AG08396 (cell line): ENCODE results near the gene VARS1.
A peak's percentile ranks its signal among the peaks of the same experiment; 100 is the strongest.
"Not testable (repeated sequence)": the region's sequence is repeated elsewhere in the genome, so short reads cannot be mapped to it uniquely, and the experiment has no call there.

ENCODE experiments used
- DNase-seq: peaks from one replicate; pipeline ENCODE4 v3.0.0; 2012; ENCODE audit warnings: low spot score, mixed read lengths

The VARS1 gene

DNA sequence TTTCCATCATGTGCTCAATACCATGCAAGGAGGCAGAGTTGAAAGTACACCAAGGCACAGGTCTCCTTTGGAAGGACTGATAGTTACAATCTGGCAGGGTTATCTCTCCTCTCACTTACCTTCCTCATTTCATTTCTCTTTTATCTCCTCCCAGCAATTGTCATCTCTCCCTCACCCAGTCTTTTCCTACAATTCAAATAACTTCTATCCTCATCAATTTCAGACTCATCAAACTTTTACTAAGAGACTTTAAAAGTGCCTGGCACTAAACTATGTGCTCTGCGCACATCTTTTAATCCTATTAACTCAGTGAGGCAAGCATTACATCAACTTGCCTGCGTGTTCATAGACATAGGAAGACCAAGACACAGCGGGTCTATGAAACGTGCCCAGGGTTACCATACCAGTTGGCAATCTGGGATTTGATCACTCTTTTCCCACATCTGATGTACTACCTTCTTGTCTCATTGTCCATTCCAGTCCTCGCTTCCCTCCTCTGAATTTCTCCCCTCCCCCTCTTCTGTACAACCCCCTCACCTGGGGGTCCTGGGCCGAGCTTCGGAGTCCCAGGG is 1.2 kb downstream of the VARS1 start:
- peak; percentile 50 for DNase-seq

DNA sequence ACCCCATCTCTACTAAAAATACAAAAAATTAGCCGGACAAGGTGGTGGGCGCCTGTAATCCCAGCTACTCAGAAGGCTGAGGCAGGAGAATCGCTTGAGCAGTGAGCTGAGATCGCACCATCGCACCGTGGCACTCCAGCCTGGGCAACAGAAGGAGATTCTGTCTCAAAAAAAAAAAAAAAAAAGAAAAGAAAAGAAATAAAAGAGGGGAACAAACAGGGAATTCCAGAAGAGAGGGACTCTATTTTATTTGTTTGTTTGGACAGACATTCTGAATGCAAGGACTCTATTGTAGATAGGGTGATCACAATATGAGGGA is 1.7 kb downstream of the VARS1 start:
- DNase-seq, result not testable (repeated sequence)

- DNase-seq, result peak; percentile 8
These were observed 2.8 kb downstream of the VARS1 start for GRCh38 chr6:31792761-31793171.

- DNase-seq, result no peak
These were observed 3.5 kb downstream of the VARS1 start for GRCh38 chr6:31792090-31792374.

GRCh38 chr6:31791324-31792089 is 4.0 kb downstream of the VARS1 start:
- DNase-seq, result peak; percentile 82

DNA sequence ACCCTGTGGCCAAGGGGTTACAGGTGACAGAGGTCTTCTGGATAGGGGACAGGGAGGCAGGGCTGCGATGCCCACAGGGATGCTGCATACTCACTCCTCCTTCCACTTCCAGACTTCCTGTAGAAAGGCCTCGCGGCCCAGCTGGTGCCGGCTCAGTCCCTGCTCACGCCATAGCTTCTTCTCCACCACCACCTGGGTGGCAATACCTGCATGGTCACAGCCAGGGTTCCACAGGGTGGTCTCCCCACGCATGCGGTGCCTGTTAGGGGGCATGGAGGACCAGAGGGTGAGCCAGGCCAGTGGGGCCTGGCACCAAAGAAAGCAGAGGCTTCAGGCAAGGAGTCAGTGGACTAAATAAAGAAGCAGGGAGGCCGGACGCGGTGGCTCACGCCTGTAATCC is 10.1 kb downstream of the VARS1 start:
- no peak for DNase-seq

DNA sequence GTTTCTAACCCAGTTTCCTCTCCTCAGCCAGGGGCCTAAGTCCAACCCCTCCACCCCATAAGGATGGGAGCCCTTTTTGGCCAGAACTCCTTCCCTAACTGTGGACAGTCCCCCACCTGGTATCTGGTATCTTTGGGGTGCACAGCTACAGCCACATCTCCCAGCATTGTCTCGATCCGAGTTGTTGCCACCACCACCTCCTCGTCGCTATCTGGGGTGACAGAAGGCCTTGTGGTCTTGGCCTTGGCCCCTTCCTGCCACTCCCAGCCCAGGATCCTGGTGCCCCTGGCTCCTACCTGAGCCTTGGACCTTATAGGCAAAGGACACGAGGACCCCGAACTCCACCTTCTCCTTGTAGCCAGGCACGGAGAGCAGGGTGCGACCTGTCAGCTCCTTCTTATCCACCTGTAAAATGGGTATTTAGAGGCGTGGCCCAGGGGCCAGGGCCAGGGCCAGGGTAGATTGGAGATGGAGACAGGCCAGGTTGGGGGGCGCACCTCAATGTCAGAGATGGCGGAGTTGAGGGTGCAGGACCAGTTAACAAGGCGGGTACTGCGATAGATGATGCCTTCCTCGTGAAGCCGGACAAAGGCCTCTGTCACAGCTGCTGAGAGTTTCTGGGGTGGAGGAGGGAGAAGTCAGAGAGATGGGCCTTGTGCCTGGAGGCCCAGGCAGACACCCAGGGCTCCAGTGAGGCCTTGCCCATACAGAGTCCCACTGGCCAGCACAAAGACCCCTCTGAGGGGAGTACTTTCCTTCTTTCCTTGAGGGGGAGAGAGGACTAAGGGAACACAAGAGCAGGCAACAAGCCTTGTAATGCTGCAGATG is 11.2 kb downstream of the VARS1 start:
- no peak for DNase-seq

- DNase-seq, result no peak
These were observed 13.3 kb downstream of the VARS1 start for GRCh38 chr6:31782126-31782855.

- DNase-seq, result no peak
These were observed 14.1 kb downstream of the VARS1 start for GRCh38 chr6:31781244-31782125.

DNA sequence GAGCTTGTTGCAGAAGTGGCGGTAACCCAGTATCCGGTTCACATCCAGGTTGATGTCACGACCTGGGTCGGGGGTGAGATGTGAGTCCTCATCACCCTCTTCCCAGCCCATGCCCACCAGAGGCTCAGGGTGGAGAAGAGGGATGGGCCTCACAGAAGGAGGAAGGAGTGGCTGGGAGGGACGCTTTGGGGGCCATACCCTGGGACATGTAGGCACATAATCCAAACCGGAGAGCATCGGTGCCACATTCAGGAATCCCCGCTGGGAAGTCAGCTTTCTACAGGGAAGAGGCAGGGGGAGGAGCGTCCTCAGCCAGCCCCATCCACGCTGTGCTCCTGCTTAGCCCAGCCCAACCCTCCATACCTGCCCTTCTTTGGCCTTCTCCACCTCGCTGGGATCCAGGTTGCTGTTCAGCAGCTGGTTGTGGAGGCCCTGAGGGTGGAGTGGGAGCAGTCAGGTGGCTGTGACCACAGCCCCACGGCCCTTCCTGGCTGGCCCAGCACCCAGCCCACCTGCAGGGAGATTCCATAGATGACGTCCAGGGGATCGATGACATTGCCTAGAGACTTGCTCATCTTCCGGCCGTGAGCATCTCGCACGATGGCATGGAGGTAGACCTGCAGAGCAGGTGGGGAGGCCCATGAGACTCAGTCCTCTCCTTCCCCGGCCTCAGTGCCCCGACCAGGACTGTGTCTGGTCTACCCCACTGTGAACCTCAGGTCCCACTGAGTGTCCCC is 14.9 kb downstream of the VARS1 start:
- DNase-seq, result no peak

- no peak for DNase-seq
These were observed 15.6 kb downstream of the VARS1 start for GRCh38 chr6:31779908-31780307.

- DNase-seq, result no peak
These were observed 16.3 kb downstream of the VARS1 start for GRCh38 chr6:31778999-31779885.

DNA sequence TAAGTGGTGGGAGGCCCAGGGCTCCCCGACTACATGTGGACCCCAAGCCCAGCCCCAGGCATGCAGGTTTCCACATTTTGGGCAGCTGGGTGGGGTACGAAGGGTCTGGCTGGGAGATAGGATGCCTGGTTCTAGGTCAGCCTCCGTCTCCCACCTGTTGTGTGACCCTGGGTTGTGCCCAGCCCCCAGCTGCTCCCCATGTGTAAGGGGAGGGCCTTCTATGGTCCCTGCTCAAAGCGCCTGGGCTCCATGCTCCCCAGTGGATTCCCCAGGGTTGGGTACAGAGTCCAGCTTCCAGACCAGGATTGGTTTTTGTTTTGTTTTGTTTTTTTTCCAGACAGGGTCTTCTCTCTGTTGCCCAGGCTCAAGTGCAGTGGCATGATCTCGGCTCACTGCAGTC is 17.4 kb downstream of the VARS1 start:
- no peak for DNase-seq

DNA sequence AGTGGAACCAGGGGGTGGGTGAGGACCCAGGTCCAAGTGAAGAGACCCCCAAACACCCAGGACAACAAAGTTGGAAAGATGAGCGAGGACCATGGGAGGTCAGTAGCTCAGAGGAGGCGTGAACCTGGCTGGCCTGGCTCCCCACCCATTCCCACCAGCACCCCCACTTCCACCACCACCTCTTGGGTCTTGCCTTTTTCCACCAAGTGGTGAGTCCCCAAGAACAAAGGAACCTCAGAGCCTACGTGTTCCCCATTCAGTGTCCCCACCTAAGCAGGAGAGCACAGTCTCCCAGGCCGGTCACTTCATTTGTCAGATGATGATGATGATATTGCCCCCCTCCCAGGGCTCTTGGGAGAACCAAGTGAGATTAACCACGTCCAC is 17.9 kb downstream of the VARS1 start:
- DNase-seq, result no peak

- DNase-seq, result peak; percentile 86
These were observed 18.4 kb downstream of the VARS1 start, which contains the start of gene VWA7 for GRCh38 chr6:31776989-31777666. Gene VWA7, minus strand, starts transcription at chr6:31777328. Its CDS starts 549 bp downstream, at chr6:31776779.

DNA sequence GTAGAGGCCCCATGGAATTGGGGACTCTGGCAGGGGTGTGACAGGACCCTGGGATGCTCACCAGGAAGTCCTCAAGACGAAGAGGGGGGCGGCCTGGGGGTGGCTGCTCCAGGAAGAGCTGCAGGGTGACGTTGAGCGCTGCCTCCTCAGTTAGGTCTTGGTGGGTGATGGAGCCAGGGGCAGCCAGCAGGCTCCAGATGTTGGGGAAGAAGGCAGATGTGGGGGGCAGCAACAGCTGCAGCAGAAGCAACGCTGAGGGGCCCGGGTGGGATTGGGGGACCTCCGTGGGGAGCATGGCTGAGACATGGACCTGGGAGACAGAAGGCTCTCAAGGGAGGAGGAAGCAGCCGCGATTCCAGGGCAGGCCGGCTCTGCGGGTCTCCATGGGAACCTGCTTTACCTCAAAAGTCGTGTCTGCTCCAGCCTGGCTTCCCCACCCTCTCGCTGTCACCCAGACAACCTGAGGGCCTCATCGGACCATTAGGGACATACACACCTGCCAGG is 19.0 kb downstream of the VARS1 start:
- DNase-seq, result no peak

GRCh38 chr6:31775633-31776484 is 19.7 kb downstream of the VARS1 start:
- DNase-seq, result no peak

DNA sequence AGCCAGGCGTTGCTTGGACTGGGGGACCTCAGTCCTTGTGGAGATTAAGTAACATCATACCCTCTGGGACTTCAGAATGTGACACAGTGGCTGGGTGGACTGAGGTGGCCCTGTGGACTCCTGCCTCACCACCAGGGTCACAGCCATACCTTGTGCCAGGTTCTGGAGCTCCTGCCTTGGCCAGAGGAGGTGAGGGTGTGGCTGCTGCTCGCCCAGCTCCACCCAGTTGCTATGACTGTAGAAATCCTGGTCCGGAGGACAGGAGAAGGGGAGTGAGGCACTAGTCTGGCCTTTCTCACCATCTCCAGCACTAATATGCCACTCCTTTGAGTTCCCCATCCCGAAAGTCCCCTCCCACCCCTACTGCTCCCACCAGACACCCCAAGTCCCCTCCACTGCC is 20.4 kb downstream of the VARS1 start:
- DNase-seq, result no peak
